ENCODE data around the gene PCDH19. TPM values are rescaled to one million over a fixed set of nuclear protein-coding genes. Genes with fewer than 3 reads are reported as not detected.

Gene PCDH19
- total and polyA plus RNA-seq, 2 experiments from 2014 or later: 0.87 to 1.4 TPM

DNA sequence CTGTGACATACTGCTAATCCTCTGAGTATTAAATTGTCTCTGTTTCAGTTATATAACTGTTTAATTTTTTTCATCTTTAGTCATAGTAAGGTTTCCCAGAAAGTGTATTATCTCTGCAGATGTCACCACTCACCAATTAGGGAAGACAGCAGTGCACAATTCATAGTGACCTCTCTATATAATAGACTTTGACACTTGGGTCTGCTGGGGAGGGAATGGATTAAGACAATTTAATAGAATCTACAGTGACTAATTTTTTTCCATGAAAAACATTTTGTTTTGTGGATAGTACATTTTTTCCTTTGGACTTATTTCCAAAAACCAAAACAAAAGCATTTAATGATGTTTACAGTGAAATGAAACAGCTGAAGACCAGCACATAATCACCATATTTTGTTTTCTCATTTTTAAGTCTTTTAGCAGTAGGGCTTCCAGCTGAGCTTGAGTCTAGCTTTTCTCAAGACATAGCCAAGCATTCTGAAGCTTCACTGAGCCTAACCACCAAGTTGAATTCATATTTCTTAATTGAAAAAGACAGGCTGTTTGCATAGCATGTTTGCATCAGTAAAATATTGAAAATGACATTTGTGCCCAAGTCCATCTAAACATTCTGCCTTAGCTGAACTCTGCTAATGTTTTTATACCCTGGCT lies 69.5 kb downstream of the PCDH19 start (continued):
- TF ChIP-seq JUNB (IDR thresholded peaks at IDR 0.05; ENCODE audit: unreplicated experiment): no peak
- TF ChIP-seq, protein P1, sequence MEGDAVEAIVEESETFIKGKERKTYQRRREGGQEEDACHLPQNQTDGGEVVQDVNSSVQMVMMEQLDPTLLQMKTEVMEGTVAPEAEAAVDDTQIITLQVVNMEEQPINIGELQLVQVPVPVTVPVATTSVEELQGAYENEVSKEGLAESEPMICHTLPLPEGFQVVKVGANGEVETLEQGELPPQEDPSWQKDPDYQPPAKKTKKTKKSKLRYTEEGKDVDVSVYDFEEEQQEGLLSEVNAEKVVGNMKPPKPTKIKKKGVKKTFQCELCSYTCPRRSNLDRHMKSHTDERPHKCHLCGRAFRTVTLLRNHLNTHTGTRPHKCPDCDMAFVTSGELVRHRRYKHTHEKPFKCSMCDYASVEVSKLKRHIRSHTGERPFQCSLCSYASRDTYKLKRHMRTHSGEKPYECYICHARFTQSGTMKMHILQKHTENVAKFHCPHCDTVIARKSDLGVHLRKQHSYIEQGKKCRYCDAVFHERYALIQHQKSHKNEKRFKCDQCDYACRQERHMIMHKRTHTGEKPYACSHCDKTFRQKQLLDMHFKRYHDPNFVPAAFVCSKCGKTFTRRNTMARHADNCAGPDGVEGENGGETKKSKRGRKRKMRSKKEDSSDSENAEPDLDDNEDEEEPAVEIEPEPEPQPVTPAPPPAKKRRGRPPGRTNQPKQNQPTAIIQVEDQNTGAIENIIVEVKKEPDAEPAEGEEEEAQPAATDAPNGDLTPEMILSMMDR (conservative IDR thresholded peaks at IDR 0.05; ENCODE audit: low read depth in 2 of 2): no peak

DNA sequence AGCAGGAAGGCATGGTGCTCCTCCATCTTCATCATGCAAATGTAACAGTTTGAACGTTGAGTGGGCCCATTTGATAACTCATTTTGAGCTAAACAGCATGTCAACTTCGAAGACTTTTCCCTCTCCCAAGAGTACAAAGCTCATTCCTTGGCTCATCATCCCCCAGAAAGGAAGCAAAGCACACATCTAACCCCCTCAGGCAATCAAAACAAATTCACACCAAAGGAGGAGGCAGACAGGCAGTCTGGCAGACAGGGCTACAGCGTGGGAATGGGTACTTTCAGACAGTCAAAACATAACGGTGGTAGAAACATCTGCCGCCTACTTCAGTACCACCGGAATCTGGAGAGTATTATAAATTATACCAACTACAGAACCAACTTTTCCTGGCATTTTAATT lies 81.7 kb downstream of the PCDH19 start:
- Histone ChIP-seq H3K79me2 (replicated peaks; ENCODE audit: insufficient read depth) (no peaks in the 10 kb centered on the region), H3K27me3 (ENCODE audit: insufficient read depth) (no peaks in the 10 kb centered on the region), H3K27ac (ENCODE audit: low read depth) (no peak overlapping the region), H3K4me1 (ENCODE audit: insufficient read depth) (peaks cover 6% of the 10 kb centered on the region), H3K9me2 (ENCODE audit: insufficient read depth) (no peaks in the 10 kb centered on the region), H3F3A (replicated peaks; ENCODE audit: low read depth) (no peaks in the 10 kb centered on the region), H3K36me3 (ENCODE audit: insufficient read depth) (no peaks in the 10 kb centered on the region), H2AFZ (no peak overlapping the region), H3K4me3 (no peak overlapping the region), H3K4me2 (no peak overlapping the region), H4K20me1 (replicated peaks; ENCODE audit: insufficient read depth) (no peaks in the 10 kb centered on the region)
- Mint-ChIP-seq H3K9me3 (no peaks in the 10 kb centered on the region), H3K27me3 (ENCODE audit: insufficient read depth, low read depth, poor library complexity) (no peaks in the 10 kb centered on the region), H3K4me1 (peaks cover 21% of the 10 kb centered on the region), H3K4me3 (no peak overlapping the region), H3K27ac (no peak overlapping the region), H3K36me3 (ENCODE audit: low read depth) (no peaks in the 10 kb centered on the region)
- ATAC-seq: no peak
- DNase-seq (ENCODE audit: low spot score): no peak
- TF ChIP-seq EZH2phosphoT487 (IDR thresholded peaks at IDR 0.05; ENCODE audit: unreplicated experiment) (no peak), JUNB (IDR thresholded peaks at IDR 0.05; ENCODE audit: unreplicated experiment) (no peak), NANOG (IDR thresholded peaks at IDR 0.05; ENCODE audit: borderline replicate concordance) (no peak), CREB1 (CRISPR knock-in tag; IDR thresholded peaks at IDR 0.05; ENCODE audit: low read depth) (no peak), ZNF114 (CRISPR knock-in tag; IDR thresholded peaks at IDR 0.05) (no peak), EZH2 (IDR thresholded peaks at IDR 0.05; ENCODE audit: low read depth, unreplicated experiment) (no peak), POLR2AphosphoS5 (IDR thresholded peaks at IDR 0.05; ENCODE audit: low read depth) (no peak)
- TF ChIP-seq, protein P2, sequence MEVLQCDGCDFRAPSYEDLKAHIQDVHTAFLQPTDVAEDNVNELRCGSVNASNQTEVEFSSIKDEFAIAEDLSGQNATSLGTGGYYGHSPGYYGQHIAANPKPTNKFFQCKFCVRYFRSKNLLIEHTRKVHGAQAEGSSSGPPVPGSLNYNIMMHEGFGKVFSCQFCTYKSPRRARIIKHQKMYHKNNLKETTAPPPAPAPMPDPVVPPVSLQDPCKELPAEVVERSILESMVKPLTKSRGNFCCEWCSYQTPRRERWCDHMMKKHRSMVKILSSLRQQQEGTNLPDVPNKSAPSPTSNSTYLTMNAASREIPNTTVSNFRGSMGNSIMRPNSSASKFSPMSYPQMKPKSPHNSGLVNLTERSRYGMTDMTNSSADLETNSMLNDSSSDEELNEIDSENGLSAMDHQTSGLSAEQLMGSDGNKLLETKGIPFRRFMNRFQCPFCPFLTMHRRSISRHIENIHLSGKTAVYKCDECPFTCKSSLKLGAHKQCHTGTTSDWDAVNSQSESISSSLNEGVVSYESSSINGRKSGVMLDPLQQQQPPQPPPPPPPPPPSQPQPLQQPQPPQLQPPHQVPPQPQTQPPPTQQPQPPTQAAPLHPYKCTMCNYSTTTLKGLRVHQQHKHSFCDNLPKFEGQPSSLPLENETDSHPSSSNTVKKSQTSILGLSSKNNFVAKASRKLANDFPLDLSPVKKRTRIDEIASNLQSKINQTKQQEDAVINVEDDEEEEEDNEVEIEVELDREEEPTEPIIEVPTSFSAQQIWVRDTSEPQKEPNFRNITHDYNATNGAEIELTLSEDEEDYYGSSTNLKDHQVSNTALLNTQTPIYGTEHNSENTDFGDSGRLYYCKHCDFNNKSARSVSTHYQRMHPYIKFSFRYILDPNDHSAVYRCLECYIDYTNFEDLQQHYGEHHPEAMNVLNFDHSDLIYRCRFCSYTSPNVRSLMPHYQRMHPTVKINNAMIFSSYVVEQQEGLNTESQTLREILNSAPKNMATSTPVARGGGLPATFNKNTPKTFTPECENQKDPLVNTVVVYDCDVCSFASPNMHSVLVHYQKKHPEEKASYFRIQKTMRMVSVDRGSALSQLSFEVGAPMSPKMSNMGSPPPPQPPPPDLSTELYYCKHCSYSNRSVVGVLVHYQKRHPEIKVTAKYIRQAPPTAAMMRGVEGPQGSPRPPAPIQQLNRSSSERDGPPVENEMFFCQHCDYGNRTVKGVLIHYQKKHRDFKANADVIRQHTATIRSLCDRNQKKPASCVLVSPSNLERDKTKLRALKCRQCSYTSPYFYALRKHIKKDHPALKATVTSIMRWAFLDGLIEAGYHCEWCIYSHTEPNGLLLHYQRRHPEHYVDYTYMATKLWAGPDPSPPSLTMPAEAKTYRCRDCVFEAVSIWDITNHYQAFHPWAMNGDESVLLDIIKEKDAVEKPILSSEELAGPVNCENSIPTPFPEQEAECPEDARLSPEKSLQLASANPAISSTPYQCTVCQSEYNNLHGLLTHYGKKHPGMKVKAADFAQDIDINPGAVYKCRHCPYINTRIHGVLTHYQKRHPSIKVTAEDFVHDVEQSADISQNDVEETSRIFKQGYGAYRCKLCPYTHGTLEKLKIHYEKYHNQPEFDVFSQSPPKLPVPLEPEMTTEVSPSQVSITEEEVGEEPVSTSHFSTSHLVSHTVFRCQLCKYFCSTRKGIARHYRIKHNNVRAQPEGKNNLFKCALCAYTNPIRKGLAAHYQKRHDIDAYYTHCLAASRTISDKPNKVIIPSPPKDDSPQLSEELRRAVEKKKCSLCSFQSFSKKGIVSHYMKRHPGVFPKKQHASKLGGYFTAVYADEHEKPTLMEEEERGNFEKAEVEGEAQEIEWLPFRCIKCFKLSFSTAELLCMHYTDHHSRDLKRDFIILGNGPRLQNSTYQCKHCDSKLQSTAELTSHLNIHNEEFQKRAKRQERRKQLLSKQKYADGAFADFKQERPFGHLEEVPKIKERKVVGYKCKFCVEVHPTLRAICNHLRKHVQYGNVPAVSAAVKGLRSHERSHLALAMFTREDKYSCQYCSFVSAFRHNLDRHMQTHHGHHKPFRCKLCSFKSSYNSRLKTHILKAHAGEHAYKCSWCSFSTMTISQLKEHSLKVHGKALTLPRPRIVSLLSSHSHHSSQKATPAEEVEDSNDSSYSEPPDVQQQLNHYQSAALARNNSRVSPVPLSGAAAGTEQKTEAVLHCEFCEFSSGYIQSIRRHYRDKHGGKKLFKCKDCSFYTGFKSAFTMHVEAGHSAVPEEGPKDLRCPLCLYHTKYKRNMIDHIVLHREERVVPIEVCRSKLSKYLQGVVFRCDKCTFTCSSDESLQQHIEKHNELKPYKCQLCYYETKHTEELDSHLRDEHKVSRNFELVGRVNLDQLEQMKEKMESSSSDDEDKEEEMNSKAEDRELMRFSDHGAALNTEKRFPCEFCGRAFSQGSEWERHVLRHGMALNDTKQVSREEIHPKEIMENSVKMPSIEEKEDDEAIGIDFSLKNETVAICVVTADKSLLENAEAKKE (CRISPR knock-in tag; IDR thresholded peaks at IDR 0.05): no peak
- TF ChIP-seq, protein P3, sequence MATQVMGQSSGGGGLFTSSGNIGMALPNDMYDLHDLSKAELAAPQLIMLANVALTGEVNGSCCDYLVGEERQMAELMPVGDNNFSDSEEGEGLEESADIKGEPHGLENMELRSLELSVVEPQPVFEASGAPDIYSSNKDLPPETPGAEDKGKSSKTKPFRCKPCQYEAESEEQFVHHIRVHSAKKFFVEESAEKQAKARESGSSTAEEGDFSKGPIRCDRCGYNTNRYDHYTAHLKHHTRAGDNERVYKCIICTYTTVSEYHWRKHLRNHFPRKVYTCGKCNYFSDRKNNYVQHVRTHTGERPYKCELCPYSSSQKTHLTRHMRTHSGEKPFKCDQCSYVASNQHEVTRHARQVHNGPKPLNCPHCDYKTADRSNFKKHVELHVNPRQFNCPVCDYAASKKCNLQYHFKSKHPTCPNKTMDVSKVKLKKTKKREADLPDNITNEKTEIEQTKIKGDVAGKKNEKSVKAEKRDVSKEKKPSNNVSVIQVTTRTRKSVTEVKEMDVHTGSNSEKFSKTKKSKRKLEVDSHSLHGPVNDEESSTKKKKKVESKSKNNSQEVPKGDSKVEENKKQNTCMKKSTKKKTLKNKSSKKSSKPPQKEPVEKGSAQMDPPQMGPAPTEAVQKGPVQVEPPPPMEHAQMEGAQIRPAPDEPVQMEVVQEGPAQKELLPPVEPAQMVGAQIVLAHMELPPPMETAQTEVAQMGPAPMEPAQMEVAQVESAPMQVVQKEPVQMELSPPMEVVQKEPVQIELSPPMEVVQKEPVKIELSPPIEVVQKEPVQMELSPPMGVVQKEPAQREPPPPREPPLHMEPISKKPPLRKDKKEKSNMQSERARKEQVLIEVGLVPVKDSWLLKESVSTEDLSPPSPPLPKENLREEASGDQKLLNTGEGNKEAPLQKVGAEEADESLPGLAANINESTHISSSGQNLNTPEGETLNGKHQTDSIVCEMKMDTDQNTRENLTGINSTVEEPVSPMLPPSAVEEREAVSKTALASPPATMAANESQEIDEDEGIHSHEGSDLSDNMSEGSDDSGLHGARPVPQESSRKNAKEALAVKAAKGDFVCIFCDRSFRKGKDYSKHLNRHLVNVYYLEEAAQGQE (IDR thresholded peaks at IDR 0.05; ENCODE audit: unreplicated experiment): no peak
- TF ChIP-seq, protein P1 (conservative IDR thresholded peaks at IDR 0.05; ENCODE audit: low read depth in 2 of 2): no peak
